ENCODE results near the gene TRA2A. TPM values are rescaled to one million over a fixed set of nuclear protein-coding genes. Genes with fewer than 3 reads are reported as not detected.
A peak's percentile ranks its signal among the peaks of the same experiment; 100 is the strongest.

Gene TRA2A
- total and polyA plus RNA-seq, 3 donors from 2014 or later, result 60.9 to 76.1 (median 62.8) TPM

DNA sequence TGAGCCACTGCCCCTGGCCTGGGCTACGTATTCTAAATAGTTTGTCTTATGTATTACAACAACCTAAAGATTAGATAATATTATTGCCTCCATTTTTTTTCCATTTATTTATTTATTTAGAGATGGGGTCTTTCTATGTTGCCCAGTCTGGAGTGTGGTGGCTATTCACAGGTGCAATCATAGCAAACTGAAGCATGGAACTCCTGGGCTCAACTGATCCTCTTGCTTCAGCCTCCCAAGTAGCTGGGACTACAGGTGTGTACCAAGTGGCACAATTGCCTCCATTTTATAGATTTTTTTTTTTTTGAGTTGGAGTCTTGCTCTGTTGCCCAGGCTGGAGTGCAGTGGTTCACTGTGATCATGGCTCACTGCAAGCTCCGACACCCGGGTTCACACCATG lies 6.5 kb upstream of the TRA2A start:
- Histone ChIP-seq H3K27me3 (no peaks in the 10 kb centered on the region), H3K4me1 (no peaks in the 10 kb centered on the region), H3K36me3 (ENCODE audit: low read depth, missing control alignments) (no peaks in the 10 kb centered on the region), H3K4me3 (no peak overlapping the region), H3K27ac (no peak overlapping the region), H3K9me3 (no peaks in the 10 kb centered on the region)
- TF ChIP-seq, protein P1, sequence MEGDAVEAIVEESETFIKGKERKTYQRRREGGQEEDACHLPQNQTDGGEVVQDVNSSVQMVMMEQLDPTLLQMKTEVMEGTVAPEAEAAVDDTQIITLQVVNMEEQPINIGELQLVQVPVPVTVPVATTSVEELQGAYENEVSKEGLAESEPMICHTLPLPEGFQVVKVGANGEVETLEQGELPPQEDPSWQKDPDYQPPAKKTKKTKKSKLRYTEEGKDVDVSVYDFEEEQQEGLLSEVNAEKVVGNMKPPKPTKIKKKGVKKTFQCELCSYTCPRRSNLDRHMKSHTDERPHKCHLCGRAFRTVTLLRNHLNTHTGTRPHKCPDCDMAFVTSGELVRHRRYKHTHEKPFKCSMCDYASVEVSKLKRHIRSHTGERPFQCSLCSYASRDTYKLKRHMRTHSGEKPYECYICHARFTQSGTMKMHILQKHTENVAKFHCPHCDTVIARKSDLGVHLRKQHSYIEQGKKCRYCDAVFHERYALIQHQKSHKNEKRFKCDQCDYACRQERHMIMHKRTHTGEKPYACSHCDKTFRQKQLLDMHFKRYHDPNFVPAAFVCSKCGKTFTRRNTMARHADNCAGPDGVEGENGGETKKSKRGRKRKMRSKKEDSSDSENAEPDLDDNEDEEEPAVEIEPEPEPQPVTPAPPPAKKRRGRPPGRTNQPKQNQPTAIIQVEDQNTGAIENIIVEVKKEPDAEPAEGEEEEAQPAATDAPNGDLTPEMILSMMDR (IDR thresholded peaks at IDR 0.05), result no peak
- TF ChIP-seq POLR2A (IDR thresholded peaks at IDR 0.05), result no peak
- intact Hi-C loops (cut with DNase I; ENCODE audit: low total_unique reads), result no loop called here
- 93 to 95% methylated on average over 3 of the region's 3 CpGs for WGBS, 2 donors
- DNase-seq, result no peak

DNA sequence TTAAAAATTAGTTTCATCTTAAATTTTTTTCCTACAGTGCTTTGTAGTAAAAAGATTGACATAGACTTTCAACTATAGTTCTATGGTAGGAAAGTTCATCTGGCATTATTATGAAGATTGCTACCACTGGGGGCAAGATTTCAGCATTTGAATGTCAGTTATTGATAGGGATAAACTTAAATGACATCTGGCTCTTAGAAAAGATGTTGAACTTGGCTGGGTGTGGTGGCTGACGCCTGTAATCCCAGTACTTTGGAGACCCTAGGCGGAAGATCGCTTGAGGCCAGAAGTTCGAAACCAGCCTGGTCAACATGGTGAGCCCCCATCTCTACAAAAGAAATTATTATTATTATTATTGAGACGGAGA lies 1.4 kb upstream of the TRA2A start:
- TF ChIP-seq POLR2A (IDR thresholded peaks at IDR 0.05), result no peak
- TF ChIP-seq, protein P1 (IDR thresholded peaks at IDR 0.05), result no peak
- no peaks in the 10 kb centered on the region for H3K9me3 ChIP-seq
- H3K36me3 ChIP-seq (ENCODE audit: low read depth, missing control alignments), result no peaks in the 10 kb centered on the region
- no peak for DNase-seq
- H3K4me1 ChIP-seq, result peaks cover 8% of the 10 kb centered on the region
- H3K4me3 ChIP-seq, result no peak overlapping the region
- WGBS, 2 donors, result 85 to 94% methylated on average over 5 of the region's 5 CpGs
- H3K27ac ChIP-seq, result no peak overlapping the region
- H3K27me3 ChIP-seq, result no peaks in the 10 kb centered on the region
- intact Hi-C loops (cut with DNase I; ENCODE audit: low total_unique reads), result no loop called here

DNA sequence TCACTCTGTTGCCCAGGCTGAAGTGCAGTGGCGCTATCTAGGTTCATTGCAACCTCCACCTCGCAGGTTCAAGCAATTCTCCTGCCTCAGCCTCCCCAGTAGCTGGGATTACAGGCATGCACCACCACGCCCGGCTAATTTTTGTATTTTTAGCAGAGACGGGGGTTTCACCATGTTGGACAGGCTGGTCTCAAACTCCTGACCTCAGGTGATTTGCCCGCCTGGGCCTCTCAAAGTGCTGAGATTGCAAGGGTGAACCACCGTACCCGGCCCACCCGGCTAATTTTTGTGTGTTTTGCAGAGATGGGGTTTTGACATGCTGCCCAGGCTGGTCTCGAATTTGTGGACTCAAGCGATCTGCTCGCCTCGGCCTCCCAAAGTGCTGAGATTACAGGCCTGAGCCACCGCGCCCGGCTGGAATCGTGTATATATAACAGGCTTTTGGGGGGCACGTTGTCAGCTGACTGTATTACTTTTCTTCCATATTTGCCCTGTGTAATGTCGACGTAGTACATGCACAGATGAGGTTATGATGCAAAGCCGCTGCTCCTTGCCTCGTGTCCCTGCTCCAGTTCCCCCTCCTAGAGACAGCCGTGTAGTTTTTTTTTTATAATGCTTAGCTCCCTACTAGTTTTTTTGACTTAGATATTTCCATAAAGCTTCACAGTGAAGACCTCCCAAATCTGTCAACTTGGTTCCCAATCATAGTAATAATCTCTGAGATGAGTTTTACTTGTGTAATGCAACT lies 883 bp upstream of the TRA2A start:
- Histone ChIP-seq H3K27me3 (no peaks in the 10 kb centered on the region), H3K9me3 (no peaks in the 10 kb centered on the region), H3K4me3 (peak overlapping the region; percentile 75 to 96), H3K27ac (peak overlapping the region; percentile 99), H3K36me3 (ENCODE audit: low read depth, missing control alignments) (no peaks in the 10 kb centered on the region), H3K4me1 (peaks cover 12% of the 10 kb centered on the region)
- intact Hi-C loops (cut with DNase I; ENCODE audit: low total_unique reads), result no loop called here
- WGBS, 2 donors, result 58 to 76% methylated on average over 23 of the region's 23 CpGs
- TF ChIP-seq, protein P1 (IDR thresholded peaks at IDR 0.05), result no peak
- peak; percentile 17 for DNase-seq

DNA sequence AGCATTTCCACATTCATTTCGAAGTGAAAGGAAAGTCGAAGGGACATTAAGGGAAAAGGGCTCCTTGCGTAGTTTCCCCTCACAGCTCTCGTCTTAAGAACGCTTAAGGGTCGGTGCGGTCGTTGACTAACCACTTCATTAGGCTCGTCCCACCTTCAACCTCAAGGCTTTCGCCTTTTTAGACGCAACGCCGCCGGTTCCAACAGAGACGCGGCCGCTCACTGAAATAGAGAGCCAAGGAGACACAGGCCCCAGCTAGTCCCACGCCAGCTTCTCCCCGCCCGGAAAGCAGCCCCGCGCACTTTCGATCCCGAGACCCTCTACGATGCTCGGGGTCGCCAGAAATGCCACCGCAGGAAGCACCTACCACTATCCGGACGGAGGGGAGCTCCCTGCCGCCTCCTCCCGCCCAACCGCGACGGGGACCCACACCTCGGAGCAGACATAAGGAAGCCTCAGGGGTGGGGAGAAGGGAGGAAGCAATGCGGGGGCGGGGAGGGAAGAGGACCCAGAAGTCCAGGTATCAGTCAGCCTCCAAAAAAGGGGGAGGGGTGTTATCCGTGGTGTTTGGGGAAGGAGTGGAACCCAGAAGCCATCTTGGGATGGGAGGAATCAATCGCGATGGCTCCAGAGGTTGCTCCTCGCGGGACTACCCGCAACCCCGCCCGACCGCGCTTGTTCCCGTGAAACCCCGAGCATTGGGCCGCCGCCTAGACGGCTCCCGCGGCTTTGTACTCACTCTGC lies 559 bp downstream of the TRA2A start:
- intact Hi-C loops (cut with DNase I; ENCODE audit: low total_unique reads), result no loop called here
- DNase-seq, result peak; percentile 74
- H3K9me3 ChIP-seq, result no peaks in the 10 kb centered on the region
- H3K27me3 ChIP-seq, result no peaks in the 10 kb centered on the region
- peak overlapping the region; percentile 99 for H3K27ac ChIP-seq
- peak overlapping the region; percentile 75 to 96 for H3K4me3 ChIP-seq
- TF ChIP-seq, protein P1 (IDR thresholded peaks at IDR 0.05), result no peak
- no peak for TF ChIP-seq POLR2A (IDR thresholded peaks at IDR 0.05)
- no peaks in the 10 kb centered on the region for H3K36me3 ChIP-seq (ENCODE audit: low read depth, missing control alignments)
- WGBS, 2 donors, result 0 to 1% methylated on average over 53 to 55 of the region's 55 CpGs
- H3K4me1 ChIP-seq, result peaks cover 12% of the 10 kb centered on the region

All from testis (tissue), 3 donors.